Choroid plexus epithelial cell (primary cell): ENCODE measurements around the gene SNRK.
A peak's percentile ranks its signal among the peaks of the same experiment; 100 is the strongest.

ENCODE experiments used
- DNase-seq: peaks from one replicate; pipeline ENCODE4 v3.0.0-alpha.2; 2010; ENCODE audit warnings: low read depth
- H3K4me3 ChIP-seq: 2 replicates; pipeline ENCODE4 v1.5.1; 2011; ENCODE audit warnings: low read depth, mild to moderate bottlenecking, control low read depth, low read length, moderate library complexity
- TF ChIP-seq, protein P1 (sequence below): conservative IDR thresholded peaks from 2 replicates; pipeline ENCODE4 v1.5.1; 2011; ENCODE audit warnings: low read depth, mild to moderate bottlenecking, control low read depth, inconsistent platforms, low read length, moderate library complexity

Gene SNRK

GRCh38 chr3:43247561-43248184 is 38.7 kb upstream of the SNRK start:
- no peak for DNase-seq
- TF ChIP-seq, protein P1, sequence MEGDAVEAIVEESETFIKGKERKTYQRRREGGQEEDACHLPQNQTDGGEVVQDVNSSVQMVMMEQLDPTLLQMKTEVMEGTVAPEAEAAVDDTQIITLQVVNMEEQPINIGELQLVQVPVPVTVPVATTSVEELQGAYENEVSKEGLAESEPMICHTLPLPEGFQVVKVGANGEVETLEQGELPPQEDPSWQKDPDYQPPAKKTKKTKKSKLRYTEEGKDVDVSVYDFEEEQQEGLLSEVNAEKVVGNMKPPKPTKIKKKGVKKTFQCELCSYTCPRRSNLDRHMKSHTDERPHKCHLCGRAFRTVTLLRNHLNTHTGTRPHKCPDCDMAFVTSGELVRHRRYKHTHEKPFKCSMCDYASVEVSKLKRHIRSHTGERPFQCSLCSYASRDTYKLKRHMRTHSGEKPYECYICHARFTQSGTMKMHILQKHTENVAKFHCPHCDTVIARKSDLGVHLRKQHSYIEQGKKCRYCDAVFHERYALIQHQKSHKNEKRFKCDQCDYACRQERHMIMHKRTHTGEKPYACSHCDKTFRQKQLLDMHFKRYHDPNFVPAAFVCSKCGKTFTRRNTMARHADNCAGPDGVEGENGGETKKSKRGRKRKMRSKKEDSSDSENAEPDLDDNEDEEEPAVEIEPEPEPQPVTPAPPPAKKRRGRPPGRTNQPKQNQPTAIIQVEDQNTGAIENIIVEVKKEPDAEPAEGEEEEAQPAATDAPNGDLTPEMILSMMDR: no peak
- no peak overlapping the region for H3K4me3 ChIP-seq

GRCh38 chr3:43248185-43248583 is 38.2 kb upstream of the SNRK start:
- TF ChIP-seq, protein P1: no peak
- peak; percentile 32 for DNase-seq
- no peak overlapping the region for H3K4me3 ChIP-seq

- H3K4me3 ChIP-seq: no peak overlapping the region
- DNase-seq: no peak
- TF ChIP-seq, protein P1: no peak
Measured at GRCh38 chr3:43248973-43249372, 37.4 kb upstream of the SNRK start.

DNA sequence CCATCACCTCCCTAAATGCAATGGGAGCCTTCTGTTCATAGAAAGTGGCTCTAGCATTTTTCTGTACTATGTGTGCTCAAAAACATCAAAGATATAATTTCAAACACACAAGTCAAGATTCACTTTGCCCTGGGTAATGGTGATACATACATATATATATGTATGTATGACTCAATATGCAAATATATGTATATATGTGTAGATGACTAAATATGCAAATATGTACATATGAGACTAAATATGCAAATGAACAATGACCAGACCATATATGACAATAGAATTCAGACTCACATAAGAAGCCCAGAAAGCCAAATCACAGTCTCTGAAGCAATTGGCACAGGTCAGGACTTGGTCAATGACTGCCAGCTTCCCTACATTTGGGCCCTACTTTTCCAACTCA is 36.9 kb upstream of the SNRK start:
- no peak for DNase-seq
- H3K4me3 ChIP-seq: no peak overlapping the region
- TF ChIP-seq, protein P1: no peak

GRCh38 chr3:43253294-43253693 is 33.0 kb upstream of the SNRK start:
- no peak for DNase-seq
- TF ChIP-seq, protein P1: no peak
- H3K4me3 ChIP-seq: no peak overlapping the region

- TF ChIP-seq, protein P1: no peak
- no peak for DNase-seq
Measured at GRCh38 chr3:43254125-43254524, 32.2 kb upstream of the SNRK start.

DNA sequence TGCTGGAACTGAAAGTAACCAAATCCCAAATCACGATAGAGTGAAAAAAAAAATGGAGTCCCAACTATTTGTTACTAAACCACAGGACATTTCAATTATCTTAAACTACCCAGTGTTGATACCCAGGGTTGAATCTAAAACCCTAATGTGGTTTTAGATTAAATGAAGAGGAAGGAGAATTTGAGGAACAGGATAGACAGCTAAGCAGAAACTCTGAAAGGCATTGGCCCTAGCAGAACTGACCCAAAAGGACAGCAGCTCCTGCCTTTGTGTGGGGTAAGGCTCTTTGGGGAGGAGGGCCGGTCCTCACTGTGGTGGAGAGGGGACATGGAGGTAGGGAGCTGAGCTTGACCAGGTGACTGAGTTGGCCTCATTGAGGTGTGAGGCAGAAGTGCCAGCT is 30.7 kb upstream of the SNRK start:
- TF ChIP-seq, protein P1: no peak
- no peak for DNase-seq
- H3K4me3 ChIP-seq: no peak overlapping the region

More at GRCh38 chr3:43254125-43254524, 32.2 kb upstream of the SNRK start:
- no peak overlapping the region for H3K4me3 ChIP-seq
